GM23248 (cell line): Measurements from ENCODE around the gene TSC22D1. TPM values are rescaled to one million over a fixed set of nuclear protein-coding genes. Genes with fewer than 3 reads are reported as not detected.

ENCODE experiments used
- DNase-seq: peaks from one replicate; pipeline ENCODE4 v3.0.0-alpha.2; 2015
- H2AFZ ChIP-seq: fragments of 200-600 bp; sonication (generic); 2 replicates; pipeline ENCODE4 v1.6.1; 2016; ENCODE audit warnings: antibody characterized with exemption
- H3F3A ChIP-seq: fragments of 200-600 bp; sonication (generic); 2 replicates; pipeline ENCODE4 v1.6.1; 2016; ENCODE audit warnings: mild to moderate bottlenecking, antibody characterized with exemption, mixed run types; ENCODE audit not compliant: insufficient read depth
- H3K27ac ChIP-seq: fragments of 200-600 bp; sonication (generic); 2 replicates; pipeline ENCODE4 v1.5.1; 2016; ENCODE audit warnings: mild to moderate bottlenecking
- H3K27me3 ChIP-seq: fragments of 200-600 bp; sonication (generic); replicated peaks from 2 replicates; pipeline ENCODE4 v1.6.1; 2016; ENCODE audit warnings: mild to moderate bottlenecking; ENCODE audit not compliant: insufficient read depth
- H3K36me3 ChIP-seq: fragments of 200-600 bp; sonication (generic); 2 replicates; pipeline ENCODE4 v1.6.1; 2016; ENCODE audit warnings: low read depth, mild to moderate bottlenecking
- H3K4me1 ChIP-seq: fragments of 200-600 bp; sonication (generic); 2 replicates; pipeline ENCODE4 v1.6.1; 2016; ENCODE audit warnings: mild to moderate bottlenecking; ENCODE audit not compliant: insufficient read depth
- H3K4me2 ChIP-seq: fragments of 200-600 bp; sonication (generic); one replicate; pipeline ENCODE4 v1.6.1; 2016; ENCODE audit warnings: mild to moderate bottlenecking; ENCODE audit not compliant: unreplicated experiment
- H3K4me3 ChIP-seq: fragments of 200-600 bp; sonication (generic); 2 replicates; pipeline ENCODE4 v1.5.1; 2016; ENCODE audit warnings: mild to moderate bottlenecking
- H3K79me2 ChIP-seq: fragments of 200-600 bp; sonication (generic); 2 replicates; pipeline ENCODE4 v1.6.1; 2016; ENCODE audit warnings: mild to moderate bottlenecking; ENCODE audit not compliant: insufficient read depth
- H3K9ac ChIP-seq: fragments of 200-600 bp; sonication (generic); 2 replicates; pipeline ENCODE4 v1.6.1; 2016; ENCODE audit warnings: mild to moderate bottlenecking
- H3K9me2 ChIP-seq: fragments of 200-600 bp; sonication (generic); 2 replicates; pipeline ENCODE4 v1.6.1; 2016; ENCODE audit warnings: mixed run types, mild to moderate bottlenecking, moderate library complexity; ENCODE audit not compliant: insufficient read depth
- H3K9me3 ChIP-seq: fragments of 200-600 bp; sonication (generic); one replicate; pipeline ENCODE4 v1.6.1; 2017; ENCODE audit warnings: low read depth
- H4K20me1 ChIP-seq: fragments of 200-600 bp; sonication (generic); 2 replicates; pipeline ENCODE4 v1.6.0; 2016; ENCODE audit not compliant: insufficient read depth
- EZH2 ChIP-seq: fragments of 200-600 bp; sonication (generic); IDR thresholded peaks from 2 replicates; pipeline ENCODE4 v1.6.1; 2018; ENCODE audit warnings: antibody characterized with exemption, mild to moderate bottlenecking; ENCODE audit not compliant: insufficient read depth, poor library complexity, severe bottlenecking
- EZH2phosphoT487 ChIP-seq: fragments of 200-600 bp; sonication (generic); IDR thresholded peaks from 2 replicates; pipeline ENCODE4 v1.6.1; 2018; ENCODE audit warnings: antibody characterized with exemption, moderate library complexity, mild to moderate bottlenecking, low read depth; ENCODE audit not compliant: insufficient read depth
- WGBS, 2 experiments: methylation state at CpG; one replicate each; pipeline ENCODE4 v1.1.6; 2015 to 2017; ENCODE audit warnings: low lambda C conversion rate in 2 of 2, low coverage in 1 of 2; ENCODE audit errors: missing lambda C conversion rate in 2 of 2; 5-methylcytosine and 5-hydroxymethylcytosine counted together
- in situ Hi-C: fragments of 300-500 bp; cut with MboI; formaldehyde crosslinking; loops from 2 replicates; pipeline ENCODE4 v1.15.0; 2020
- polyA plus RNA-seq: library from polyadenylated mRNA; unstranded; fragments of >200 nt; fragmentation: Nextera tagmentation; extraction: Ambion mirVana; gene quantifications from 2 replicates; pipeline ENCODE4 v1.2.1, GENCODE V29; 2016
- total RNA-seq: library from RNA; depleted of rRNA; stranded (reverse); fragments of >200 nt; shearing (Covaris generic); gene quantifications from 2 replicates; pipeline ENCODE4 v1.2.3, GENCODE V29; 2014

TSC22D1 gene
- total and polyA plus RNA-seq, 2 experiments from 2014 or later, result 31.3 to 60.6 TPM

- Histone ChIP-seq H3K27me3 (no peaks in the 10 kb centered on the region), H3K4me3 (no peak overlapping the region), H3K9ac (no peak overlapping the region), H3K79me2 (peaks cover 65% of the 10 kb centered on the region), H3K4me1 (peaks cover 31% of the 10 kb centered on the region), H3K36me3 (no peaks in the 10 kb centered on the region), H3F3A (peaks cover 26% of the 10 kb centered on the region), H3K4me2 (no peak overlapping the region), H3K9me2 (no peaks in the 10 kb centered on the region), H3K27ac (no peak overlapping the region), H2AFZ (no peak overlapping the region), H4K20me1 (peaks cover 11% of the 10 kb centered on the region; the same call in 1 of the 2 replicates), H3K9me3 (no peaks in the 10 kb centered on the region)
- in situ Hi-C loops, result no loop called here
- no peak for DNase-seq
- WGBS, 2 experiments, result 98 to 100% methylated on average over 3 of the region's 3 CpGs
- TF ChIP-seq EZH2phosphoT487 (no peak), EZH2 (no peak)
These were observed 107.3 kb downstream of the TSC22D1 start for GRCh38 chr13:44468874-44469273.

- DNase-seq, result peak; percentile 32
These were observed 110.8 kb downstream of the TSC22D1 start for GRCh38 chr13:44465318-44465717.

GRCh38 chr13:44464471-44464870 lies 111.7 kb downstream of the TSC22D1 start:
- Histone ChIP-seq H3K9me3 (no peaks in the 10 kb centered on the region), H3K4me3 (no peak overlapping the region), H3K9me2 (no peaks in the 10 kb centered on the region), H4K20me1 (peaks cover 17% of the 10 kb centered on the region; the same call in 1 of the 2 replicates), H3K27ac (no peak overlapping the region), H3K4me2 (no peak overlapping the region), H3K36me3 (no peaks in the 10 kb centered on the region), H3K27me3 (no peaks in the 10 kb centered on the region), H3K4me1 (peaks cover 8% of the 10 kb centered on the region), H3K79me2 (peaks cover 96% of the 10 kb centered on the region), H3K9ac (no peak overlapping the region), H2AFZ (no peak overlapping the region), H3F3A (peaks cover 6% of the 10 kb centered on the region)
- in situ Hi-C loops, result no loop called here
- no peak for DNase-seq
- TF ChIP-seq EZH2 (no peak), EZH2phosphoT487 (no peak)
- 62 to 79% methylated on average over 1 of the region's 1 CpG for WGBS, 2 experiments

More at GRCh38 chr13:44465318-44465717, 110.8 kb downstream of the TSC22D1 start:
- peaks cover 6% of the 10 kb centered on the region for H3F3A ChIP-seq
- peaks cover 94% of the 10 kb centered on the region for H3K79me2 ChIP-seq
- TF ChIP-seq EZH2phosphoT487 (no peak), EZH2 (no peak)
- no peaks in the 10 kb centered on the region for H3K9me2 ChIP-seq
- no peaks in the 10 kb centered on the region for H3K27me3 ChIP-seq
- no peak overlapping the region for H3K4me2 ChIP-seq
- no peaks in the 10 kb centered on the region for H3K36me3 ChIP-seq
- in situ Hi-C loops, result no loop called here
- H3K9ac ChIP-seq, result no peak overlapping the region
- peaks cover 17% of the 10 kb centered on the region; the same call in 1 of the 2 replicates for H4K20me1 ChIP-seq
- WGBS, 2 experiments, result 53 to 57% methylated on average over 4 of the region's 4 CpGs
- no peak overlapping the region for H3K4me3 ChIP-seq
- H3K4me1 ChIP-seq, result peaks cover 9% of the 10 kb centered on the region
- H3K27ac ChIP-seq, result no peak overlapping the region
- H3K9me3 ChIP-seq, result no peaks in the 10 kb centered on the region
- H2AFZ ChIP-seq, result no peak overlapping the region

- no peak overlapping the region for H3K4me2 ChIP-seq
- peaks cover 6% of the 10 kb centered on the region for H3F3A ChIP-seq
- H3K4me1 ChIP-seq, result peaks cover 8% of the 10 kb centered on the region
- H4K20me1 ChIP-seq, result peaks cover 17% of the 10 kb centered on the region; the same call in 1 of the 2 replicates
- H3K36me3 ChIP-seq, result no peaks in the 10 kb centered on the region
- no peak overlapping the region for H2AFZ ChIP-seq
- 22 to 50% methylated on average over 1 of the region's 1 CpG for WGBS, 2 experiments
- no peaks in the 10 kb centered on the region for H3K9me3 ChIP-seq
- no peaks in the 10 kb centered on the region for H3K27me3 ChIP-seq
- no peak for DNase-seq
- H3K27ac ChIP-seq, result no peak overlapping the region
- no peaks in the 10 kb centered on the region for H3K9me2 ChIP-seq
- in situ Hi-C loops, result no loop called here
- H3K4me3 ChIP-seq, result no peak overlapping the region
- TF ChIP-seq EZH2phosphoT487, result no peak
- no peak for TF ChIP-seq EZH2
- peaks cover 96% of the 10 kb centered on the region for H3K79me2 ChIP-seq
- no peak overlapping the region for H3K9ac ChIP-seq
These were observed 112.4 kb downstream of the TSC22D1 start for GRCh38 chr13:44463759-44464158.

GRCh38 chr13:44459674-44460073 lies 116.5 kb downstream of the TSC22D1 start:
- Histone ChIP-seq H4K20me1 (peaks cover 22% of the 10 kb centered on the region), H2AFZ (no peak overlapping the region), H3K79me2 (peaks cover 95% of the 10 kb centered on the region)

More at GRCh38 chr13:44459674-44460073, 116.5 kb downstream of the TSC22D1 start:
- no peak for TF ChIP-seq EZH2phosphoT487
- TF ChIP-seq EZH2, result no peak
- no peak overlapping the region for H3K27ac ChIP-seq
- H3K4me1 ChIP-seq, result no peaks in the 10 kb centered on the region
- no peak overlapping the region for H3K4me3 ChIP-seq
- H3F3A ChIP-seq, result peaks cover 17% of the 10 kb centered on the region
- no peaks in the 10 kb centered on the region for H3K36me3 ChIP-seq
- no peaks in the 10 kb centered on the region for H3K9me2 ChIP-seq
- no peak for DNase-seq
- in situ Hi-C loops, result no loop called here
- no peaks in the 10 kb centered on the region for H3K9me3 ChIP-seq
- WGBS, 2 experiments, result 87 to 90% methylated on average over 9 of the region's 9 CpGs
- H3K9ac ChIP-seq, result no peak overlapping the region
- no peak overlapping the region for H3K4me2 ChIP-seq
- no peaks in the 10 kb centered on the region for H3K27me3 ChIP-seq
